Adipocyte (in vitro differentiated cells): ENCODE data around the gene INCA1.

Experiments
- DNase-seq: peaks from one replicate; pipeline ENCODE4 v3.0.0-alpha.2; 2015; ENCODE audit warnings: low read depth
- H3K27me3 ChIP-seq: replicated peaks from 2 replicates; pipeline ENCODE4 v1.7.0; 2013; ENCODE audit warnings: mild to moderate bottlenecking, low read length, moderate library complexity; ENCODE audit not compliant: control insufficient read depth, insufficient read depth
- H3K36me3 ChIP-seq: 2 replicates; pipeline ENCODE4 v1.7.0; 2013; ENCODE audit warnings: low read length, mild to moderate bottlenecking, moderate library complexity; ENCODE audit not compliant: control insufficient read depth, insufficient read depth, severe bottlenecking
- H3K4me1 ChIP-seq: 2 replicates; pipeline ENCODE4 v1.7.0; 2013; ENCODE audit warnings: mild to moderate bottlenecking, low read length, moderate library complexity; ENCODE audit not compliant: control insufficient read depth, insufficient read depth
- H3K4me3 ChIP-seq: 2 replicates; pipeline ENCODE4 v1.7.0; 2013; ENCODE audit warnings: mild to moderate bottlenecking, low read length, moderate library complexity
- H3K9ac ChIP-seq: 2 replicates; pipeline ENCODE4 v1.7.0; 2013; ENCODE audit warnings: mild to moderate bottlenecking, low read length, moderate library complexity
- H3K9me3 ChIP-seq: 2 replicates; pipeline ENCODE4 v1.7.0; 2013; ENCODE audit warnings: mild to moderate bottlenecking, low read length, moderate library complexity; ENCODE audit not compliant: control insufficient read depth

The INCA1 gene

GRCh38 chr17:4986403-4986802, 10.9 kb downstream of the INCA1 start:
- Histone ChIP-seq H3K36me3 (peaks cover 10% of the 10 kb centered on the region), H3K27me3 (no peaks in the 10 kb centered on the region), H3K4me1 (peaks cover 24% of the 10 kb centered on the region), H3K9ac (peak overlapping the region; percentile 95), H3K4me3 (peak overlapping the region; percentile 89), H3K9me3 (no peaks in the 10 kb centered on the region)
- DNase-seq, result peak; percentile 18

GRCh38 chr17:4982305-4982704, 15.0 kb downstream of the INCA1 start:
- no peak overlapping the region for H3K9ac ChIP-seq
- no peak for DNase-seq
- H3K36me3 ChIP-seq, result peaks cover 30% of the 10 kb centered on the region
- peaks cover 16% of the 10 kb centered on the region for H3K4me1 ChIP-seq
- no peaks in the 10 kb centered on the region for H3K9me3 ChIP-seq
- no peaks in the 10 kb centered on the region for H3K27me3 ChIP-seq
- H3K4me3 ChIP-seq, result no peak overlapping the region

- H3K4me1 ChIP-seq, result peaks cover 6% of the 10 kb centered on the region
- peaks cover 40% of the 10 kb centered on the region for H3K36me3 ChIP-seq
- no peaks in the 10 kb centered on the region for H3K27me3 ChIP-seq
- H3K9me3 ChIP-seq, result no peaks in the 10 kb centered on the region
- H3K9ac ChIP-seq, result no peak overlapping the region
- peak; percentile 80 for DNase-seq
- H3K4me3 ChIP-seq, result no peak overlapping the region
Observed at GRCh38 chr17:4980644-4981216, 16.6 kb downstream of the INCA1 start.

DNA sequence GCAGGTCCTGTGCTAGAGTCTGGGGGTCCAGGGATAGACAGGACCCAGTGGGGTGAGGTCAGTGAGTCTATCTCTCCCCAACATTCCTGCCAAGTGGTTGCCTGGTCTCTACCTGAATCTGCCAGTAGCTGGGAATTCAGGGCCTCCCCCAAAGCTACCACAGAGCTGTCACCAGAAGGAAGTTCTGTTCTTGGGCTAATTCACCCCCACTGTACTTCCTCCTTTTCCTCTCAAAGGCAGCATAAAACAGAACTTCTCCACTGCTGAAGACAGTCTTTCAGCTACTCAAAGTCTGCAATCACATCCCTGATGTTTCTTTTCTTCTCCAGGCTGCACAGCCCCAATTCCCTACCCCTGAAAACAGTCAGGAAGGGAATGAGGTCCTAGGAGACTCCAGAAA, 18.6 kb downstream of the INCA1 start:
- Histone ChIP-seq H3K9ac (no peak overlapping the region), H3K36me3 (peaks cover 47% of the 10 kb centered on the region), H3K9me3 (no peaks in the 10 kb centered on the region), H3K4me3 (no peak overlapping the region), H3K27me3 (no peaks in the 10 kb centered on the region), H3K4me1 (peaks cover 6% of the 10 kb centered on the region)
- no peak for DNase-seq

DNA sequence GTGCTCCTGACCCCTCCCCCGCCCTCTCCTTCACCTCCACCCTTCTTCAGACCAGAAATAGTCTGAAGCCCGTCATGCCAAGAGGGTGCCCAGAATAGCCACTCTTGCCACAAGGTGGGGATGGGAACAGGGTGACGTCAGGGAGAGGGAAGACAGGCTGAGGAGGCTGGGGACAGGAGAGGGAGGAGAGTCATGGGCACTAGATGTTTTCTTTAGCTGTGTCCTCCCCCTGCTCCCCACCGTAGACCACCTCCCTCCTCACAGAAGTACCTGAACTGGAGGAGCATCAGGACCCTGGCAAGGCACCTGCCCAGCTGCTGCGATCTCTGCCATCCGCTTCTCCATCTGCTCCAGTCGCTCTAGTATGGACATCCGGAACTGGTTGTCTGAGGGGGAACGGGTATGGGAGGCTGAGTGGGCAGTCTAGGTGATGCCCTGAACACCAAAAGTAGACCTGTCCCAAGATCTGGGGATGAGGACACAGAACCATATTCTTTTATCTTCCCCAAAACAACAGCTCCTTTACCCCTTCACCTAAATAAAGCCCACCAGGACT, 23.1 kb downstream of the INCA1 start:
- peaks cover 62% of the 10 kb centered on the region for H3K36me3 ChIP-seq

GRCh38 chr17:4973256-4974114, 23.8 kb downstream of the INCA1 start:
- H3K36me3 ChIP-seq, result peaks cover 57% of the 10 kb centered on the region
- DNase-seq, result no peak

More for the DNA sequence above, 23.1 kb downstream of the INCA1 start:
- Histone ChIP-seq H3K27me3 (no peaks in the 10 kb centered on the region), H3K9ac (no peak overlapping the region), H3K4me3 (no peak overlapping the region), H3K4me1 (peaks cover 19% of the 10 kb centered on the region), H3K9me3 (no peaks in the 10 kb centered on the region)
- DNase-seq, result no peak

GRCh38 chr17:4972752-4973151, 24.6 kb downstream of the INCA1 start:
- Histone ChIP-seq H3K36me3 (peaks cover 50% of the 10 kb centered on the region), H3K4me3 (no peak overlapping the region), H3K27me3 (no peaks in the 10 kb centered on the region), H3K9me3 (no peaks in the 10 kb centered on the region), H3K4me1 (peaks cover 28% of the 10 kb centered on the region), H3K9ac (no peak overlapping the region)
- no peak for DNase-seq

More at GRCh38 chr17:4973256-4974114, 23.8 kb downstream of the INCA1 start:
- Histone ChIP-seq H3K4me3 (no peak overlapping the region), H3K27me3 (no peaks in the 10 kb centered on the region), H3K9ac (no peak overlapping the region), H3K9me3 (no peaks in the 10 kb centered on the region), H3K4me1 (peaks cover 25% of the 10 kb centered on the region)

GRCh38 chr17:4972322-4972721, 25.0 kb downstream of the INCA1 start:
- H3K4me1 ChIP-seq, result peaks cover 28% of the 10 kb centered on the region
- peaks cover 46% of the 10 kb centered on the region for H3K36me3 ChIP-seq
- peak overlapping the region; percentile 59 for H3K9ac ChIP-seq
- no peaks in the 10 kb centered on the region for H3K27me3 ChIP-seq
- no peaks in the 10 kb centered on the region for H3K9me3 ChIP-seq
- no peak for DNase-seq
- no peak overlapping the region for H3K4me3 ChIP-seq

DNA sequence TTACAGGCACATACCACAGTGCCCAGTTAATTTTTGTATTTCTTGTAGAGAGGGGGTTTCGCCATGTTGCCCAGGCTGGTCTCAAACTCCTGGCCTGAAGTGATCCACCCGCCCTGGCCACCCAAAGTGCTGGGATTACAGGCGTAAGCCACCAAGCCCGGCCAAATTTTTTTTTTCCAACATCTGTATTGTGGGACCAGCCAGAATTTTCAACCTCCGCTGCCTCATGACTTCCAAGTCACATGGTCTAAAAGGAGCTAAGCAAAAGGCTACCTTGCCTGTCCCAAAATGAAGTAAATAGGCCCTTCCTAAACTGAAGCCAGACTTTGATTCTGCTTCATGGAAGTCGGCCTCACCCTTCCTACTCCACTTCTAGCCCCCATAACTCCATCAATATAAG, 25.5 kb downstream of the INCA1 start:
- Histone ChIP-seq H3K4me1 (peaks cover 29% of the 10 kb centered on the region), H3K4me3 (no peak overlapping the region), H3K9ac (peak overlapping the region; percentile 59), H3K27me3 (no peaks in the 10 kb centered on the region), H3K9me3 (no peaks in the 10 kb centered on the region), H3K36me3 (peaks cover 41% of the 10 kb centered on the region)
- DNase-seq, result no peak

DNA sequence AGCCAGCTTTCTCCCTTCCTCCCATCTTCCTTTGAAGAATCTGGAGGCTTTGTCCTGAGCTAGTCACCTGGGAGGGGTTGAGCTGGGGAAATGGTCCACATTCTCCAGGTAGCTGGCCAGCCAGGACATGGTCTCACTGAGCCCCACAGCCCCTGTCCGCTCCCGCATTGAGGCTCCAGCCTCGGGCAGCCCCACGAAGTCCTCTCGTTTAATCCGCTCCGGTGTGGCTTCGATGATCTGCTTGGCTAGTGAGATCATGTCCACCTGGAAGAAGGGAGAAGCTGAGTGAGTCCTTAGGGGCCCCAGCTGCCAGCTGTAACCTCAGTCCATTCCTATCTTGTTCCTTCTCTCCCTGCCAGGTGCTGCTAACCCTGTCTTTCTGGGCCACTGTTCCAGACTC, 27.0 kb downstream of the INCA1 start:
- H3K36me3 ChIP-seq, result peaks cover 36% of the 10 kb centered on the region
- H3K4me1 ChIP-seq, result peaks cover 38% of the 10 kb centered on the region
- peak overlapping the region; percentile 89 for H3K4me3 ChIP-seq
- DNase-seq, result no peak
- H3K27me3 ChIP-seq, result no peaks in the 10 kb centered on the region
- no peaks in the 10 kb centered on the region for H3K9me3 ChIP-seq
- H3K9ac ChIP-seq, result peak overlapping the region; percentile 100

GRCh38 chr17:4969551-4970173, 27.7 kb downstream of the INCA1 start:
- H3K9me3 ChIP-seq, result no peaks in the 10 kb centered on the region
- peak overlapping the region; percentile 89 for H3K4me3 ChIP-seq
- H3K9ac ChIP-seq, result peak overlapping the region; percentile 100
- peak; percentile 58 for DNase-seq
- no peaks in the 10 kb centered on the region for H3K27me3 ChIP-seq
- peaks cover 38% of the 10 kb centered on the region for H3K4me1 ChIP-seq
- peaks cover 37% of the 10 kb centered on the region for H3K36me3 ChIP-seq
